HG03457 (cell line): ENCODE results near the gene MS4A4E.
"Not testable (repeated sequence)": the region's sequence is repeated elsewhere in the genome, so short reads cannot be mapped to it uniquely, and the experiment has no call there.

ENCODE experiments used
- ATAC-seq: cut with Tn5 transposase; IDR thresholded peaks from one replicate; pipeline ENCODE4 v1.9.1; 2021; ENCODE audit warnings: moderate number of reproducible peaks; ENCODE audit not compliant: unreplicated experiment

Gene MS4A4E

DNA sequence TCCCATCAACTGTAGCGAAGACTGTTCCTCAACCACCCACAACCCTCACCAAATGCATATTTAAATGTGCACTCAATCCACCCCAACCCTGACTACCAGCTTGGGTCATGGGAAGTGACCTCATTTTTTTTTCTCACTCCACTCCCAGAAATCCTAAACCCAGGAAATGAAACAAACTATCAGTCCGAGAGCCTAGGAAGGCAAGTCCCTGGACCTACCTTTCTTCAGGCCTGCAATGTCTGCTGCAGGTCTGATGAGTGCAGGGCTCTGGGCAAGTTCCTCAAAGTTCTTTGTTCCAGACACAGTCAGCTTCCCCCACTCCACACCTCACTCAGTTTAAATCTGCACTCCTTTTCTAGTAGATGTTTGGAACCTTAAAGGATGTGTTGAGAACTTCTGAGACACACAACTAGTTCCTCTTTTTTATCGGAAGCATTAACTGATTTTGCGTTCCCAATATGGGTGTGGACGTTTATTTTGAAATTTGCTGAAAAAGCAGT is at the start of gene MS4A4E:
Gene MS4A4E, minus strand, starts transcription at position 398 of the 500 bp plus-strand sequence. CDS start 13,082 bp downstream, outside the sequence.
- no peak for ATAC-seq

DNA sequence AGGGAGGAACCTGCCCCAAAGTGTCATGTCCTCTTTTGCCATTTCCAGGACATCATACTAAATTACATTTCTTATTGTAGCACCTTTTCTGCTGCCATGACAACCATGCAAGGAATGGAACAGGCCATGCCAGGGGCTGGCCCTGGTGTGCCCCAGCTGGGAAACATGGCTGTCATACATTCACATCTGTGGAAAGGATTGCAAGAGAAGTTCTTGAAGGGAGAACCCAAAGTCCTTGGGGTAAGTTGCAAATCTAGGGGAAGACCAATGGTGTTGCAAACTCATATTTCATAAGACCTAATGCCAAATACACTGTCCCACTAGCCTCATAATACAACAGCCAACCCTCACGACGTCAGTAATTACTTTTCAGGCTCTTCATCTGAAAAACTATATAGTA is 49.2 kb upstream of the MS4A4E start:
- no peak for ATAC-seq

DNA sequence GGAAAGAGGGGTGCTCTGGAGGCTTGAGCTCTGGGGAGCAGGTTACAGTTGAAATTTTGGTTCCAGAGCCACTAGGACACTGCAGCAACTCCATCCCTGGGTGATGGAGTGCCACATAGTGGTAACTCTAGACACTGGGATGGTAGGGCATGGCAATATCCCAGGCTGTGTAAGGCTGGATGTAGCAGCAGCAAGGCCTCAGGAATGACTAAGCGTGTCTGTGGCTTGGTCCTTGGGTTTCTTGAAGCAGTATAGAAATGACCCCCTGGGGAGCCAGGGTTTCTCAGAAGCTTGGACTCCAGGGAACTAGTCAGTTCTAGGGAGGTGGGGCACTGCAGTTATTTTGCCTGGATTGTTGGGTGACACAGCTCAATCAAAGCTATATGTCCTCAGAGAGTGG is 45.6 kb upstream of the MS4A4E start:
- ATAC-seq, result no peak

- not testable (repeated sequence) for ATAC-seq
Observed at GRCh38 chr11:60285411-60286126, 42.6 kb upstream of the MS4A4E start.

GRCh38 chr11:60282286-60282685 is 39.3 kb upstream of the MS4A4E start:
- ATAC-seq, result no peak

- no peak for ATAC-seq
Observed at GRCh38 chr11:60281485-60281884, 38.5 kb upstream of the MS4A4E start.

DNA sequence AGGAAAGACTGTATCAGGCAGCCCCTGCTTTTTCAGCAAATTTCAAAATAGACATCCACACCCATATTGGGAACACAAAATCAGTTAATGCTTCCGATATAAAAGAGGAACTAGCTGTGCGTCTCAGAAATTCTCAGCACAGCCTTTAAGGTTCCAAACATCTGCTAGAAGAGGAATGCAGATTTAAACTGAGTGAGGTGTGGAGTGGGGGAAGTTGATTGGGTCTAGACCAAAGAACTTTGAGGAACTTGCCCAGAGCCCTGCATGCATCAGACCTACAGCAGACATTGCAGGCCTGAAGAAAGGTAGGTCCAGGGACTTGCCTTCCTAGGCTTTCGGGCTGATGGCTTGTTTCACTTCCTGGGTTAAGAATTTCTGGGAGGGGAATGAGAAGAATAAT is 37.5 kb upstream of the MS4A4E start, which contains the start of gene MS4A4A:
Gene MS4A4A, plus strand, starts transcription at position 255 of the 400 bp plus-strand sequence. Its CDS starts 10 bp downstream, at position 265.
- ATAC-seq, result no peak

GRCh38 chr11:60274416-60274815 is 31.5 kb upstream of the MS4A4E start:
- no peak for ATAC-seq

DNA sequence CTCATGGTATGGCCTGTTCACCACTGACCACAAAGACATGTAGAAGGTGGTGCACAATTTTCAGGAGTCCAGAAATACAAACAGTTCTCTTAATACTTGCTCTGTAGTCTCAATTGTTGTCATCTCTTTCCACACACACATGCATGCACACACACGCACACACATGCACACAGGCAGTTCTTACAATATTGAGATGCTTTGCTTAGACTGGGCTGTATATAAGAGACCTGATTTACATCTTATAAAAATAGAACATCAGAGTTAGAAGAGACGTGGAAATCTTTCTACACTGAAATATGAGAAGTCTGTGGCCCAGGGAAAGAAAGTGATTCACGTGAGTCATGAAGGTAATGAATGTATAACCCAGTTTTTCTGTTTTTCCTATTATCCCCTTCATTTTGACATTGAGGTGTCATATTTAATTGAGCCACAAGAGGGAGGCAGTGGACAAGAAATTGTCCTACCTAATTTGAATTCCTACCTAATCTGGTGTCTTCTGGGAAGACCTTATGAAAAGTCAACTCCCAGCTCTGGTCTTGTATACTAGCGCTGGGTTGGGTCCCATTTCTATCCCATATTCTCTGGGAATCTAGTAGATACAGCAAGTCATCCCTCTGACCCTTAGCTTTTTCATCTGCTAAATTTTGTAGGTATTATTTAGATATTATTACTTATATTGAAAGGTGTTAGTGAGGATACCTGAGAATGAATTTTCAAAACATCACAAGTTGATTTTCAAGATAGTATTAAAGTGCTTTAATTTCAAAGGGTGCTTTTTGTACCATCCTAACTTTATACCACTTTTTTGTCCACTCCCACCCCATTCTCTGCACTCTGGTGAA is 22.7 kb upstream of the MS4A4E start:
- no peak for ATAC-seq

- ATAC-seq, result no peak
Observed at GRCh38 chr11:60264644-60265043, 21.7 kb upstream of the MS4A4E start.

DNA sequence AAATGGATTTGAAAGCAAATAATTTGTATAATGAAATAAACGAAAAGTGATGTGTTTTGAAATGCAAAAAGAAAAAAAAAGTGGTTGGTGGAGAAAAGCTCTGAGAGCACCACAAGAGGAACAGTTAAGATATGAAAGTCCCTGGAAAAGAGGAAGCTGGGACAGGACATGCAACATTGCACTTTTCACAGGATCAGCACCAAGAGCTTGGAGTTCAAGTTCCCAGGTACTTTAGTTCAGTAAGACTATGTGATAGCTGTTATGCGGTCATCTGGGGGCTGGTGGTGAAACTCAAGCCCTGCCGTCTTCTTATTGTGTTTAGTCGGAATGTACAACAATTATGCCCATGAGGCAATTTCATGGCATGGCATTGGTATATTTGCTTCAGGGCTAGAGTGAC is 20.5 kb upstream of the MS4A4E start:
- ATAC-seq, result no peak

DNA sequence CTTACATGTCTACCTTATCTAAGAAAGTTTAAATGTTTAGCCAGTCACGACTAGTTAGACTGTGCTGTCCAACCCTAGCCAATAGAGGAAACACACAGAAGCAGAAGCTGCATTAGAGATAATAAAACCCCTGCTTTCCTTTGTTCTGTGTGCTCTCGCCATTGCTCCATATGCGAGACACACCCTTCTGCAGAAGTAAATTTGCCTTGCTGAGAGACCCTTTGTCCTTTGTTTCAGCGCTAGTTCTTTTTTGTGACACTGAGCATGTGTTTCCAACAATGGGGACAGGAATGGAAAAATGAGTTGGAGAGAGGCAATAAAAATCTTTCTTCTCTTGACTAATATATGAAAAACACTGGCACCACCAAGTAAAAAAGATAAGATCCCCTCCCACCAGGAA is 18.1 kb upstream of the MS4A4E start:
- ATAC-seq, result no peak

DNA sequence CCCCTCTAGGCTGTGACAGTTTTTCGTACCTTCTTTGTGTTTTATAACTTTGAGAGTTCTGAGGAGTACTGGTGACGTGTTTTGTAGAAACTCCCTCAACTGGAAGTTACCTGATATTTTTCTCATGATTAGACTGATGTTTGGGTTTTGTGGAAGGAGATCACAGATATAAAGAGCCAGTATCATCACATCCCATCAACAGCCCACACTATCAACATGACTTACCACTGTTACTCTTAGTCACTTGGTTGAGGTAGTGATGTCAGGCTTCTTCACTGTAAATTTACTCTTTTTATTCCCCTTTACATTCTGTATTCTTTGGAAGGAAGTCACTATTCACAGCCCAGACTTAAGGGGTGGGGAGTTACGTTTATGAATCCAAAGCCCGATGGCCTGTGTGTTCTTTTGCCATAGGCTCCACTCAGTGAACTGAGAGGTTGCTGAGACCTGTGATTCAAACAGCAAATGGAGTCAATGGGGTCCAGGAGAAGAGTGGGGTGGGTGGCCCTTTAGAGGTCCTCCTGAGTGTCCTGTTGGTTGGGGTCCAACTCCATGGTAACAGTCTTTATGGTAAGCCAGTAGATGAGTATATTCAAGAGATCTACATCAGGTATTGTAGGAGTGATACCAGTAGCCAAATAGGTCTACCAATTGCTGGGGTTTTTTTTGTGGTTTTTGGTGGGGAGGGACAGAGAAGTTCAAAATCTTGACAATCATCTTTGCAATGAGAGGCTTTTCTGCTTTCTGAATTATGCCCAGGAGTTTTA is 15.2 kb upstream of the MS4A4E start:
- no peak for ATAC-seq

DNA sequence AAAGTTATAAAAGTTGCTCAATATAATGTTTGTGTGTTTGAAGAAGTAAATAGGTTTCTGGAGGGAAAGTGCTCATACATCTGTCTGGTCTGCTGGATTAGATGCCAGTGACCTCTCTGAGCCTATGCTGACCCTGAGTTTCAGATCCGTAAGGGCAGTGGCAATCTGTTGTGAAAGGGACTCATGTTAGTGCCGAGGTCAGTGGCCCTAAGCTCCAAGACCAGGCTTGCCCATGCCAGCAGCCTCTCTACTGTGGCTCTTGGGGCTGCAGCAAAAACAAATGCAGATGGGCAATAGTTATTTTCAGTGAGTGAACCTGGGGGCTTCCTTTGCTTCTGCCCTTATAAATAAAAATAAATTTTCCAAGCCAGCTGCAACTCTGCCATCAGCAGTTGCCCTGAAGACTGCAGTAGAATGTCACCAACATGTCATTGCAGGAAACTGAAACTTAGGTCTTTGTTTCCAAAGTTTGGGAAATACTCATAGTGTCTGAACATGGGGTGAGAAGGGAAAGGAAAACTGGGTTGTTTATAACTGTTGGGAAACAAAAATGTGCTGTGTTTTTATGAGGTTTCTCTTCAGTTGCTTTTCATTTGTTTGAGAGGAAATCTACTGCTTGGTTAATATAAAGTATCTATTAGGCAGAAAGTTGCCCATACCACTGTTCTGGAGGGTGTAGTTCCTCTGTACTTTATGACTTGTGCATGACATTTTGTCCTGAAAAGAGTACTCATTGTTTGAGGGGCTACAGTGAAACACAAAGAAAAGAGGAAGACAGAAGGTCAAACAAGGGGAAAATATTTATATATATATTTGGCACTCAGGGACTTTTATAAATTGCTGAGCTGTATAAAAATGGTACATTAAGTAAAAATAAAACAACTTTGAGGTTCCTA is 9.5 kb upstream of the MS4A4E start:
- no peak for ATAC-seq

- no peak for ATAC-seq
Observed at GRCh38 chr11:60251485-60252212, 8.7 kb upstream of the MS4A4E start.

- no peak for ATAC-seq
Observed at GRCh38 chr11:60241786-60242185, 1.2 kb downstream of the MS4A4E start.

- no peak for ATAC-seq
Observed at GRCh38 chr11:60240662-60241061, 2.3 kb downstream of the MS4A4E start.

GRCh38 chr11:60235321-60235720 is 7.6 kb downstream of the MS4A4E start:
- ATAC-seq, result no peak

DNA sequence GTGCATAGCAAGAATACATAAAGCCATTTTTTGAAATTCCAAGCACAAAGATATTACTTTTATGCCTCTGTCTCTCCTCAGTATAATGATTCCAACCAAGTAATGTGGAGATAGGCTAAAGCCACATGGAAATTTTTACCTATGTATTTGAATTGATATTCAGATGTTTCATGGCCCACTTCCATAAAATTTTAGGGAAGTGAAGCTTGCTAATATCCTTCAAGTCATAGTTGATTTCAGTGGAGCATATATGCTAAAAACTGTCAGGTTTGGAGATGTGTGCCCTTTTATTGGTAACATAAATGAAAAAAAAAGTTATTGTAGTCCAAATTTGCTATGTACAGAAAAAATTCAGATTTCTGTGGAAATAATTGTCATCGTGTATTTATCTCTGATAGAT is 12.3 kb downstream of the MS4A4E start:
- ATAC-seq, result no peak
